ENCODE results near the gene YPEL4.

DNA sequence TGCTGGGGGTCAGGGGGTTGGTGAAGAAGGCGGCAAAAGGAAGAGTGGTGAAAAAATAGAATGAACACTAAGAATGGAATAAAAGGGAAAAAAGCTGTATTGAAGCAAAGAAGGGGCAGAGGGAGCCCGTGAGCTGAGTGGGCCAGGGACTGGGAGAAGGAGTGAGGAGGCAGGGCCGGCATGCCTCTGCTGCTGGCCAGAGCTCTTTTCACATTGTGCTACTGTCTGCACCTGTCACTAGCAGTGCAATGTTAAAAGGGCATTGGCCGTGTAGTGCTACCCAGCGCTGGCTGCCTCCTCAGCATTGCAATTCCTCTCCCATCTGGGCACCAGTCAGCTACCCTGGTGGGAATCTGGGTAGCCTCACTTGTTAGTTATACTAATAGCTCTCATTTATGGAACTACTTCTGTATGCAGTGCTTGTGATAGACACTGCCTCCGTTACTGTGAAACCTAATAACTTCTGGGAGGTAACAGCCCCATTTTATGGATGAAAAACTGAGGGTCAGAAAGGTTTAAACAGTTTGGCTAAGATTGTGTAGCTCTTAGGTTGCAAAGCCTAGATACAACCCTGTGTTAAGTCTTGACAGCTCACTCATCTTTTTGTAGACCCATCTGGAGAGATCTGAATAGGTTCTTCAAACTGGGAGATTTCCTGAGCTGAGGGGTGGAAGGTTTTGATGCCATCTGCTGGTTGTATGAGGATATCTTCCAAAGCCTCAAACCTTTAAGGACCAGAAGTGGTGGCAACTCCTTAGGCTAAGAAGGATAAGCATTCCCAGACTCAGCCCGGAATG, 8.5 kb downstream of the YPEL4 start:
- no peak for TF ChIP-seq SP1 (IDR thresholded peaks at IDR 0.05)
- no peak for TF ChIP-seq FOXM1 (IDR thresholded peaks at IDR 0.05; ENCODE audit: borderline replicate concordance)

Data from HEK293T (cell line).